ENCODE measurements around the gene CRIP1. TPM values are rescaled to one million over a fixed set of nuclear protein-coding genes. Genes with fewer than 3 reads are reported as not detected.

Gene CRIP1
- total and polyA plus RNA-seq, 2 donors (not counting 1 experiment from before 2014, with no cell fraction given): 210 to 563 TPM

DNA sequence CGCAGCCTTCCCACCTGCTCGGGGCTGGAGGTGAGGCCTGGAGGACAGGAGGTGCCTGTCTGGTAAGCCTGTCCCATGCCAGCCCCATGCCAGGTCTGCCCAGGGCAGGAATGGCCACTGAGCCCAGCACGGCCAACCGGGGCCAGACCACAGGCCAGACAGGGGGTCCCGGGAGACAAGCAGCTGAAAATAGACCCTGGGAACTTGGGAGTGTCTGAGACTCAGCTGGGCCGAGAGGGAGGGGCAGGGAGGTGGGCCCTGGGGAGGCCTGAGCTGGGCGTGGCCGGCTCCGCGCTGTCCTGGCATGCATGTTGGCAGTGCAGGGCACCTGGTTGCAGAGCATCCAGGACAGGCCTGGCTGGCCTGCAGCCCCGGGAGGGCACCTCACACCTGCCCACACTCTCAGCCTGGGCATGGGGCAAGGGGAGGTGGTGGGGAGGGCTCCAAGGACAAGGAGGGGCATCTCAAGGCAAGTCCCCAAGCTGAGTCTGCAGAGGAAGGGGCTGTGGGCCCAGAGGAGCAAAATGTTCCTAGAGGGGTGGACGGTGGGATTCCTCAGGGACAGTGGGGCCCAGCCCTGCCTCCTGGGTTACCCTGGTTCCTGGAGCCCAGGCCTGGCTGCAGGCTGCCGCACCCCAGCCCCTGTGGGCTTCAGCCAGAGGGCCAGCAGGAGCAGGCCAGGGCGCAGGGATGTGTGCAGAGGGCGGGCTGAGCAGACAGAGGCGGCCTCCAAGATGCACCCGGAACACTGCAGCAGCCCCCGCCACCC, 3.2 kb upstream of the CRIP1 start:
- H3K27ac ChIP-seq (ENCODE audit: low read length in 2 of 2): peak overlapping the region; percentile 93 to 99
- H3K27me3 ChIP-seq (replicated peaks in 1 of 4; ENCODE audit: control extremely low read depth in 1 of 4, control insufficient read depth in 3 of 4, insufficient read depth in 4 of 4, low read length in 3 of 4): peaks cover 0 to 3% (median 0%) of the 10 kb centered on the region in 4 experiments
- H3K4me3 ChIP-seq (ENCODE audit: control extremely low read depth in 1 of 5, extremely low read depth in 1 of 5, insufficient read depth in 1 of 5, low read depth in 2 of 5, low read length in 4 of 5): no peak overlapping the region
- TF ChIP-seq, protein P1, sequence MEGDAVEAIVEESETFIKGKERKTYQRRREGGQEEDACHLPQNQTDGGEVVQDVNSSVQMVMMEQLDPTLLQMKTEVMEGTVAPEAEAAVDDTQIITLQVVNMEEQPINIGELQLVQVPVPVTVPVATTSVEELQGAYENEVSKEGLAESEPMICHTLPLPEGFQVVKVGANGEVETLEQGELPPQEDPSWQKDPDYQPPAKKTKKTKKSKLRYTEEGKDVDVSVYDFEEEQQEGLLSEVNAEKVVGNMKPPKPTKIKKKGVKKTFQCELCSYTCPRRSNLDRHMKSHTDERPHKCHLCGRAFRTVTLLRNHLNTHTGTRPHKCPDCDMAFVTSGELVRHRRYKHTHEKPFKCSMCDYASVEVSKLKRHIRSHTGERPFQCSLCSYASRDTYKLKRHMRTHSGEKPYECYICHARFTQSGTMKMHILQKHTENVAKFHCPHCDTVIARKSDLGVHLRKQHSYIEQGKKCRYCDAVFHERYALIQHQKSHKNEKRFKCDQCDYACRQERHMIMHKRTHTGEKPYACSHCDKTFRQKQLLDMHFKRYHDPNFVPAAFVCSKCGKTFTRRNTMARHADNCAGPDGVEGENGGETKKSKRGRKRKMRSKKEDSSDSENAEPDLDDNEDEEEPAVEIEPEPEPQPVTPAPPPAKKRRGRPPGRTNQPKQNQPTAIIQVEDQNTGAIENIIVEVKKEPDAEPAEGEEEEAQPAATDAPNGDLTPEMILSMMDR (IDR thresholded peaks at IDR 0.05): no peak
- no peak for TF ChIP-seq EZH2 (IDR thresholded peaks at IDR 0.05; ENCODE audit: borderline replicate concordance, insufficient read depth, low read depth, low read length, poor library complexity, severe bottlenecking)
- ChIA-PET CTCF (interaction anchor here (1.1 kb wide), 1 partner anchor 438 kb away, joined by 3 read pairs; no protein-coding TSS in a partner anchor), POLR2A (interaction anchor here (0.5 to 1.0 kb wide), 2 partner anchors 113 to 415 kb away, joined by 3 to 5 read pairs; no protein-coding TSS in a partner anchor)
- H2AFZ ChIP-seq (ENCODE audit: insufficient read depth, low read depth, low read length, poor library complexity, severe bottlenecking): no peak overlapping the region
- DNase-seq (peak; percentile 42), ATAC-seq (ENCODE audit: low read depth) (no peak)
- H3K9ac ChIP-seq (ENCODE audit: low read length): no peak overlapping the region
- H3K79me2 ChIP-seq (ENCODE audit: control insufficient read depth, insufficient read depth, low read length): peaks cover 1% of the 10 kb centered on the region
- Mint-ChIP-seq H3K27me3 (no peaks in the 10 kb centered on the region), H3K4me3 (no peak overlapping the region), H3K27ac (peak overlapping the region; percentile 100), H3K9me3 (ENCODE audit: insufficient read depth) (no peaks in the 10 kb centered on the region), H3K4me1 (peaks cover 68% of the 10 kb centered on the region)
- peaks cover 57 to 84% of the 10 kb centered on the region in 2 donors for H3K4me1 ChIP-seq (ENCODE audit: control insufficient read depth in 2 of 2, insufficient read depth in 2 of 2, low read length in 2 of 2)
- intact Hi-C loops (cut with micrococcal nuclease): loop anchor here (10.0 kb wide), 1 partner anchor 419 kb away; the partner anchor contains the start of gene GPR132
- H3K4me2 ChIP-seq (replicated peaks; ENCODE audit: low read depth, low read length, poor library complexity, severe bottlenecking): no peak overlapping the region
- peaks cover 0 to 2% of the 10 kb centered on the region in 2 experiments for H3K36me3 ChIP-seq (replicated peaks in 1 of 2; ENCODE audit: control extremely low read depth in 1 of 2, control insufficient read depth in 1 of 2, extremely low read depth in 1 of 2, insufficient read depth in 2 of 2, low read length in 1 of 2)
- 86% methylated on average over 15 of the region's 18 CpGs for WGBS (ENCODE audit: insufficient coverage)
- peaks cover 0 to 4% (median 0%) of the 10 kb centered on the region in 3 donors for H3K9me3 ChIP-seq (ENCODE audit: control extremely low read depth in 1 of 3, control insufficient read depth in 2 of 3, insufficient read depth in 1 of 3, low read length in 2 of 3)
- H4K20me1 ChIP-seq (ENCODE audit: control insufficient read depth, insufficient read depth, low read length, poor library complexity, severe bottlenecking): peaks cover 8% of the 10 kb centered on the region
